ENCODE results near the gene NHS.

The NHS gene

DNA sequence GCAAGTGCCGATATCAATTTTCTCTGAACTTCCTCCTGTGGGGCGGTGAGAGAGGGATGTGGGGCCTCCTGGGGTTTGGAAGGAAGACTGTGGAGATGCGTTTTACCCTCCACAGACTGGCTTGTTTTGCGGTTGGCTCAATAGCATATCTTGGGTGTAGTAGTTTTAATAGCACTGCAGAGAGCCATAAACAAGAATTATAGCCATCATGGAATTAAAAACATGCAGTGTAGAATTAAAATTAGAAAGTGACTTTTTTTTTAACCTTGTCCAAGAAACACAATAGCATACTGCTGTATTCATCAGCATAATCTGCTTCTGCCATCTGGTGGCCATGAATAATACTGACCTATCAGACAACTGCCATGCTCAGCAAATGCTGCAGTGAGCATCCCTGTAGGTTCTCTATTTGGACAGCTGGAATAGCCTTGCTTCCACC is 315.0 kb downstream of the NHS start:
- peak; percentile 28 for DNase-seq

DNA sequence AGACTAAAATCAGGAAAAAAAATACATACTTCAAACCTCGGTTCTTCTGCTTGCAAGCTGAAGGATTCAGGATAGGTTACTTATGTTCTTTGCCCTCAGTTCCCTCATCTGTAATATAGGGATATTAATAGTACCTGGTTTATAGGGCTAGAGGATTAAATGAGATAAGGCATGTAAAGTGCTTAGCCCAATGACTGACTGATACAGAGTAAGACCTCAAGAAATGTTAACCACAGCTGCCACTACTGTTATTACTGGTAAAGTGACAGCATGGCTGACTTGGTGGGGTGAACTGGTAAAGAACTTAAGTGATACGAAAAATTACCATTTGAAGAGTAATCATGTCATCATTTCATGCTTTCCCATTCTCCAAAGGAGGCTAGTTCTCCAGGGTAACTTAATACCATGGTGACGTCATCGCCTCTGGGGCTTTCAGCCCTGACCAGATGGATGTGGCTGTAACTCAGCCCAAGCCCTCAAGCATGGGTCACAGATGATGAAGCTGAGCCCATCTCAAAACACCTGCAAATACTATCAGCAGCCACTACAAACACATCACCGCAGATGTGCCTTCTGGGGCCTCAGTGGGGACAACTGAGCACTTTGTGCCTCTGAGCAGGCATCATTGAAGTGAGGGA is 317.8 kb downstream of the NHS start:
- DNase-seq, result no peak

DNA sequence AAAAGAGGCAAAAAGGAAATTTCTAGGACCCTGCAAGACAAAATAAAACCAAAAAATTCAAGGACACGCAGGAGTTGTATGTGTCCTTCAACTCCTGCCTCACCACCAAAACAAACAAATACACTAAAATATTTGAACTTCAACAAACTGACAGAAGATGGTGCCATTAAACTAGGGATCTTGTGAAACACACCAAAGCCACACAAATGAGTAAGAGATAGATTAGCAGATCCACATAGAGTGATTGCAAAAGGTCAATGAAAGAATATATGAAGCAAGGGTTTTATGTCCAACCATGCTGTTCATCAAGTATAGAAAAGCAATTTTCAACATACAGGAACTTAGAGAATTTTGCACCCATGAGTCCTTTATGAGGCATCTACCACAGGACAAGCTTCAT is 322.2 kb downstream of the NHS start:
- no peak for DNase-seq

DNA sequence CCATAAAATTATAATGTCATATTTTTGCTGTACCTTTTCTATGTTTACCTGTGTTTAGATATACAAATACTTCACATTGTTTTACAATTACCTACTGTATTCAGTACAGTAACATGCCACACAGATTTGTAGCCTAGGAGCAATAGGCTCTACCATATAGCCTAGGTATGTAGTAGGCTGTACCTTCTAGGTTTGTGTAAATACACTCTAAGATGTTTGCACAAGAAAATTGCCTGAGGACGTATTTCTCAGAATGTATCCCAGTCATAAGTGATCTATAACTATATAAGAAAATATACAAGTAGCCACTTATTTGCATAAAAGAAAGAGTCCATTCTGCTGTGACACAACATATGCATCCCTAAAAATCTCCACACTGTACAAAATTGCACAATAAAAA is 326.0 kb downstream of the NHS start:
- no peak for DNase-seq

DNA sequence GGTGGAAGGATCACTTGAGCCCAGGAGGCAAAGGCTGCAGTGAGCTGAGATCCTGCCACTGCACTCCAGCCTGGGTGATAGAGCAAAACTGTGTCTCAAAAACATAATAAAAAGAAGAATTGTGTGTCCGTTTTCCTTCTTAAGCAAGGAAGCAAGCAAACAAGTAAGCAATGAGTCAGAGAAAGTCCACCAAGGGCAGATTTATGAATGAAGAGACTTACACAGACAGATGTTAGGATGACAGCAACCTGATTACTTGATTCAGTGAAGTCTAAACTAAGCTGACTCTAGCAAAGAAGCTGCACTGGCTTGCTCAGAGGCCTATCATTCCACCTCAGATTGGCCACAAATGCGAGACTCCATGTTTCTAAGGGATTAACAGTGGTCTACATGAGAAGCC is 328.2 kb downstream of the NHS start:
- DNase-seq, result no peak

DNA sequence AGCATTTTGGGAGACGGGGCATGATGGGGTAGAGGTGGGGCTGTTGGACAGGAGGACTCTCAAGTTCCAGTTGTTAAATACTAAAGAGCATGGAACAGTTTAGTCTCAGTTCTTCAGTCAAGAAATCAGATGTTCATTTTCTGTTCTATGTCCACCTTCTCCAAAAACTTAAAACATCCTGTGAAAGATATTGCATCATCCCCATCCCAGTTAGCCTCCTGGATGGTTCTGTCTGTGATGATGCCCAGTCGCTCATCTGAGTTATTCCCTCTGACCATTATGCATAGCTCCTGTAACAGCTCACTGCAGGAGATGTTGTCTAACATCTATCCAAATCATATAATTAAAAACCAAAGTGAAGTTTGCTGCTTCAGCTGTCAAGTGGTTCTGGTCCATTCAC is 330.2 kb downstream of the NHS start:
- DNase-seq, result no peak

DNA sequence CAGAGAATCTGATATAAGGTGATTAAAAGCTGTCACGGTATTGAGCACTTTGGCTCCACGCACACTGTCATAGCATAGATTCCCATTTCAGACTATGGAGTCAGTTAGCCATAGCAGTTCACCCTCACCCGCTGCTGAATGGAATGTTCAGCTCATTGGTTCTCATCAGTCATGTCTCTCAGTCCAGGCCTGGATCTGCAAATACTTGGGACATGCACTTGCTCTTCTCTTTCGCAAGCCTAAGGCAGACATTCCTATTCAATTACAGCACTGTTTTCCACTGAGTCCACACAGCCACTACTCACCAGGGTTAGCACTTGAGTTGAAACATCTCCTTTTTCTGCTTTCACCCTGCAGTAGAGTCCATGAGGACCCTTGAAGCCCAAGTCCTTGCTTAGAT is 331.7 kb downstream of the NHS start:
- no peak for DNase-seq

DNA sequence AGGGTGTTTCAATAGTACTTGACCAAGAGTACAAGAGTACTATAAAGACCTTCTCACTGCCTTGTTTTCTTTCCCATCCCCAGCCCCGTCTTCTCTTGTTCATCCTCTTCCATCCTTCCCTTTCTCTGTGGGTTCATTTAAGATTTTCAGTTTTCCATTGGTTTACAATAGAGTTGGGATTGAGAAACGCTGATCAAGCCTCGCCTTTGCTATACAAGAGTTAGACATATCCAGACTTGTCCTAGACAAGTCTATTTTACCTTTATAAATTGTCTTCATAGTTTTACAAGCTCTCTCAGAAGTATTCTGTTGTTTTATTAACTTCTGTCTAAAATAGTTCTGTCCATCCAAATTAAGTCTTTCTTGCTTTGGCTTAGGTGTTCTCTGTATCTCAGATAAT is 332.7 kb downstream of the NHS start:
- no peak for DNase-seq

DNA sequence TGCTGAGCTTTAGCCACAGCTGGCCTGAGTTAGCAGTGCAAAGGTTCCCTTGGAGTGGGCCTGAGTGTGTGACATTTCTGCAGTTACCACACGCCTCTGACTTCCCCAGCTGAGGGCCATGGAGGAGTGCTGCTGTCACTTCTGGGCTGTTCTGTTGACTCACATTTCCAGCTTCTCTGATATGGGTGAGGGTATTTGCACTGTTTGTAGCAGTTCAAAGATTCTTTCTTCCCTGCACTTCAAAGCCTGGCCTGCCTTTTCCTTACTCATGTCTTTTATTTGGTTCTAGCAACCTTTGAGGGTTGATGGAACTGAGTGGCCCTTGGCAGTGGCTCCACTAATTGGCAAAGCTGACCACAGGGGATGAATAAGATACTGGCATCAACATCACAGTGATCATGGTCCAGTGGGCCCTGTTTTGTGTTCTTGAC is 335.9 kb downstream of the NHS start:
- no peak for DNase-seq

DNA sequence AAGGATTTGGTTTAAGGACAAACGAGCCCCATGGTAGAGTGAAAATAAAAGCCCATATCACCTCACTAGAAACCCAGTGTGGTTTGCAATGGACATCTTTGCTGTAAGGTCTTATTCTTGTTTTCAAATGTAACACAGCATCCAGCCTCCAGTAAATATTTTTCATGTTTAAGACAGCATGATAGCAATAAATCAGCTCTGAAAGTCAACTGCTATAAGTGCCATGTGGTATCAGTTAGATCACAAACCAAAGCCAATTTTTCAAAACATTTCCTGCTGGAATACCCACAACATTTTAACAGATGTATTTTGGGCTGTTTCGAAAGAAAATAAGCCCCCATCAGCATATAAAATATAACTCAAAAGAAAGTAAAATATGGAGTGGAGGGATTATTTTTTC is 338.3 kb downstream of the NHS start:
- DNase-seq, result no peak

DNA sequence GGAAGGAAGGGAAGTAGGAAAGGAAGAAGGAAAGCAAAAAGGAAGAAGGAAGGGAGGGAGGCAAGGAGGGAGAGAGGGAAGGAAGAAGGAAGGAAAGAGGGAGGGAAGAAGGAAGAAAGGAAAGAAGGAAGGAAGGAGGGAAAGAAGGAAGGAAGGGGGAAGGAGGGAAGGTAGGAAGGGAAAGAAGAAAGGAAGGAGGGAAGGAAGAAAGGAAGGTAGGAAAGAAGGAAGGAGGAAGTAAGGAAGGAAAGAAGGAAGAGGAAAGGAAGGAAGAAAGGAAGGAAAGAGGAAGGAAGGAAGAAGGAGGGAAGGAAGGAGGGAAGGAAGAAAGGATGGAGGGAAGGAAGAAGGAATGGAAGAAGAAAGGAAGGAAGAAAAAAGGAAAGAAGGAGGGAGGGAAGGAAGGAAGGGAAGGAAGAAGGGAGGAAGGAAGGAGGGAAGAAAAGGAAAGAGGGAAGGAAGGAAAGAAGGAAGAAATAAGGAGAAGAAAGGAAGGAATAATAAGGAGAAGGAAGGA is 343.7 kb downstream of the NHS start:
- DNase-seq, result no peak

DNA sequence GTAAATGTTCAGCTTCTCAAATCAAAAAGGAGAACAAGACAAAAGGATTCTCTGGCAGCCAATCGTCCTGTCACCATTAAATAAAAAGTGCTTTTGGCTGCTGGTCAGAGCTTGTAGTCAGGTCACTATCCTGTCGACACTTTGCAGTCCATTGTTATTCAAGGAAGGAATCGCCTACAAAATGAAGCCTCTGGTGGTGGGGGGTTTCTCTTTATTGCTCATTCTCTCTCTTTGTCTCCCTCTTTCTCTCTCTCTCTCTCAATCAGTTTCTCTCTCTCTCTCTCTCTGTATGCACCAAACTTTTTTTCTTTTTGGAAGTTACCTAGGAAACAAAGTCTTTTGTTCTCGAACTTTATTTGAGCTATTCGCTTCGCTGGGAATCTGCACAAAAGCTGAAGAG is 344.7 kb downstream of the NHS start:
- no peak for DNase-seq

DNA sequence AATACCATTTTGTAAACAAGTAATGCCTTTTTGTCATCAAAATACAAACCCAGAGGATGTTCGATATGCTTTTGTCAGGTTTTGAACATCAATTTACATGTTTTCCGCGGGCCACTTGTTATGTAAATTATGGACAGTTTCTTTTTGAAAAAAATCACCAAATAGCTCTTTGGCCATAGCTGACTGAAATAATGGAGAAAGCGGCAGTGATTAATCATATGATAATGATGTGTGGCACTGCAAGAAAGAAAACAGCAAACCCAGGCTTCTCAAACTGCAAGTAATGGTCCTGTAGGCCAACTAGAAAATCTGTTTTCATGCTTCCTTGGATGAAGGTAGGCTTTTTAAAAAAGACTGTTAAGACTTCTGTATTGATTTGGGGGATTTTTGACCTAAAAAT is 346.7 kb downstream of the NHS start:
- no peak for DNase-seq

DNA sequence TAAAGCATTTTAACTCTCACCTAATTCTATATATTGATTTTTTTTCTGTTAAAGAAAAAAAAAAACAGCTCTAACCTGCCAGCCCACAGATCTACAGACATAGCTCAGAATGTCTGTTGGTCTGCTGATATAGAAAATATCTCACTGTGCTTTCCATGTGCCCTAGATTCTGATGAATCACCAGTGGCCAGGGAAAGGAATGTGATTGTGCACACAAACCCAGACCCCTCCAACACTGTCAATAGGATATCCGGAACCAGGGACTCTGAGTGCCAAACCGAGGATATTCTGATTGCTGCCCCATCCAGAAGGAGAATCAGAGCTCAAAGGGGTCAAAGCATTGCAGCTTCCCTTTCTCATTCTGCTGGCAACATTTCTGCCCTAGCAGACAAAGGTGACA is 350.2 kb downstream of the NHS start:
- DNase-seq, result no peak

DNA sequence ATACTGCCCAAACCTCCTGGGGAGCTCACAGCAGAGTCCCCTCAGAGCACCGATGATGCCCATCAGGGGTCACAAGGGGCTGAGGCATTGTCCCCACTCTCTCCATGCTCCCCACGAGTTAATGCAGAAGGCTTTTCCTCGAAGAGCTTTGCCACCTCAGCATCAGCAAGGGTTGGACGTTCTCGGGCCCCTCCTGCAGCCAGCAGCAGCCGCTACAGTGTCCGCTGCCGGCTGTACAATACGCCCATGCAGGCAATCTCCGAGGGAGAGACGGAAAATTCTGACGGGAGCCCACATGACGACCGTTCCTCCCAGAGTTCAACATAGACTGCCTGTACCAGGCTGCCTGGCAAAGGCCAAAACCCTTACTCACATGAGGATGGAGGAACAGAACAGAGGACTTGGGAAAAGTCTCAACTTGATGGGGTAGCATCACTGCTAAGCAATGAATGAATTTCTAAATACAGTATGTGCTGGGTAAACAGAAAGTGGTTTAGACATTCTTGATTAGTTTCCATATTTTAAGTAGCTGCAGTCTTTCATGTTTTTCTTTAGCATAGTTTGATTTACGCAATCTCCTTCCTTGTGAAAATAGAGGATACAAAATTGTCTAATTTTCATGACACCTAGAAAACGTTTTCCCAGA is 357.3 kb downstream of the NHS start:
- no peak for DNase-seq

DNA sequence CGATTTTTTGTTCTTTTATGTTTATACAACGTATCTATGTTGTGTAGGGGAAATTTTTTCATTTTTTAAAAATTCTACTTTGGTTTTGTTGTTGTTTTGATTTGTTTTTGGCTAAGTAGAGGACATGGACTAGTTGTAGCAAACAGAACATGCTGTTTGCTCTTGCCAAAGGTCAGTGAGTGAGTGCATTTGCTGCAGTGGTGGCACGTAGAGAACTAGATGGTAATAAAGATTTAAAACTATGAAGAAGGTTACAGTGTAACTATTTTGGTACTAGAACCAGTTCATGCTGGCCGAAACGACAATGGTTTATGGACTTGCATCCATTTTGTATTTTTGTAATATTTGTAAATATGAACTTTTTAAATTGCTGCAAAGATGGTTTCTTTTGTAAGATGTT is 360.4 kb downstream of the NHS start:
- DNase-seq, result no peak

DNA sequence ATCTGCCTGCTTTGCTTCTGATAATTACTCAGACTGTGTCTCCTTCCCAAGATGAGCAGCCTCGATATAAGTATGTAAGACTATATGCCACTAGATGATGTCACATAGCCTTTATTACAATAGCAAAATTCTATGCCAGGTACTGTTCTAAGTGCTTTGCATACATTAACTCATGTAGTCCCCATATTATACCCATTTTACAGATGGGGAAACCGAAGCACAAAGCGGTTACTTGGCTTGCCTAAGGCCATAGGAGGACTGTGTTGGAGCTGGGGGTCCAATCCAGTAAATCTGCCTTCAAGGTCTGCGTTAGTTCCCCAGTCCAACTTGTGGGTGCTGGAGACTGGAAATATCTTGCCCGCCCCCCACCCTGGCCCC is 361.5 kb downstream of the NHS start:
- DNase-seq, result no peak

DNA sequence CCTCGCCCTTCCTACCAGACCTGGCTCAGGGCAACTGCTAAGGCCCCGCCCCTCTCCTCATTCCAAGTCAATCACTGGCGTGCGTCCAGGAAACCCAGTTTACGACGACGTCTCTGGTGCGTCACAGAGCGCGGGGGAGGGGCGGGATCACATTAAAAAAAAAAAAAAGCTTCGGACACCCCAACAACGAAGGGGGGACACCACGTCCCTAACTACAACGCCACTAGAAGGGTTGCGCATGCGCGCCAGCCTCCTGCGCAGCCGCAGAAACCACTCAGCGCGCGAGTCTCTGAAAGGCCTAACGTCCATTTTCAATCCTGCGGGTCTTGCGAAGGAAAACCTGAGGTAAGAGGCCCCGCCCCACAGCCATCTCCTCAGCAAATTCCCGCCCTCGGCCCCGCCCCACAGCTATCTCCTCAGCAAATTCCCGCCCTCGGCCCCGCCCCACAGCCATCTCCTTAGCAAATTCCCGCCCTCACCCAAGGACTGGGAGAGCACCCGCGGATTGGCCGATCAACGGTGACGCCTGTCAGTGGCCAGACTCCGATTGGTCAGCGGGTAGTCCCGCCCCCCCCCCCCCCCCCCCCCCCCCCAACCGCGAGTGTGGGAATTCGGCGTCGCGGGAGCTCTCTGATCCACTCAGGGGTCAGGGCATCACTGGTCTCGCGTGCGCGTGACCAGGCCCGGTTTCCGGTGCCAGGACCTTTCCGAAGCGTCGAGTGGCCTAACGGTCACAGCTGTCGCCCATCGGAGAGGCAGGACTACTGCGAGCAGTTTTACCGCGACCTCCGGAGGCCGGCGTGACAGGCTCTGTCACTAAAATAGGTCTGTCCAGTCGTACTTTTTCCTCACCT is 362.1 kb downstream of the NHS start, which contains the start of gene SCML1:
TSS of gene SCML1 (plus strand) at position 638 of the 854 bp plus-strand sequence. CDS start 6,694 bp downstream, outside the sequence.
- DNase-seq, result peak; percentile 78

DNA sequence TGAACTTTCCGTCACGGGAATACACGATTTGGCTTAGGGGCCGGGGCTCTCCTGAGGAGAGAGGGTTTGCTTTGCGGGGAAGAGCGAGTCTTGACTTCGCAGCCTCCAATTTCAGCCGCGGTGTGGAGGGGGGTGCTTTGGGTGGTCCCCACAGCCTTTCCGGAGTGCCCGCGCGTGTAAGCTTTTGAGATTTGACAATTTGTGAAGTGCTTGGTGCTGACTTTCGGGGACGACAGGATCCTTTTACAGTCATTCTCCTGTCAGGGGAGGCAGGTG is 362.6 kb downstream of the NHS start:
- no peak for DNase-seq

DNA sequence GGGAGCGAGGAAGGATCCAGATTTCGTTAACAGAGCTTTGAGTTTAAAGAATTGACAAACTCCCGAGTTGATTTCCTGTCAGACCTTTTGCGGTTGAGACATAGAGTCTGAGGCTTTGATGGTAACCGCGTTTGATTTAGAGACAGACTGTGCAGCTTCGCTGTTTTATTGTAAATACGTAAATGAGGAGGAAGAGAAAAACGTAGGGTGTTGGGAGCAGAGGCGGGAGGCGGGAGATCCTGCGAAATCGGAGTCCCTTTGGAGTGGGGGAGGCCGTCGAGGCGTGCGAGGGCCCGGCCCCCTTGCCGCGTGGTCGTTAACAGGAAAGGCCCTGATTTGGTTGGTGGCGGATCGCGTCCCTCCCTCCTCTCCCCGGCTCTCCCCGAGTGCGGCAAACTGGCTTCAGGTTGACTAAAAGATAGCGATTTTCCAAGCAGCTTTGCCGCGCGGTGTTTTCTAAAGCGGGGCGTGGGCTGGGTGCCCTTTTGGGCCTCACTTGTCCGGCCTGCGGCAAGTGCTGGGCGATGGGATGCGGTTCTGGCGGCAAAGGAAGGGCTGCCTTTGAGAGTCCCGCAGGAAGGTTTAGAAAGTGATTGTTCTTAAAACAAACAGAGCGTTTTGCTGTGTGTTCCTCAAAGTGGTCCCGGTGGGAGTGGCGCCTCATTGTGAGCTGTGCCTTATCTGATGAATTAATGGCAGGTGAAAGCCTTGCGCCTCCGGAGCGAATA is 363.1 kb downstream of the NHS start:
- no peak for DNase-seq

DNA sequence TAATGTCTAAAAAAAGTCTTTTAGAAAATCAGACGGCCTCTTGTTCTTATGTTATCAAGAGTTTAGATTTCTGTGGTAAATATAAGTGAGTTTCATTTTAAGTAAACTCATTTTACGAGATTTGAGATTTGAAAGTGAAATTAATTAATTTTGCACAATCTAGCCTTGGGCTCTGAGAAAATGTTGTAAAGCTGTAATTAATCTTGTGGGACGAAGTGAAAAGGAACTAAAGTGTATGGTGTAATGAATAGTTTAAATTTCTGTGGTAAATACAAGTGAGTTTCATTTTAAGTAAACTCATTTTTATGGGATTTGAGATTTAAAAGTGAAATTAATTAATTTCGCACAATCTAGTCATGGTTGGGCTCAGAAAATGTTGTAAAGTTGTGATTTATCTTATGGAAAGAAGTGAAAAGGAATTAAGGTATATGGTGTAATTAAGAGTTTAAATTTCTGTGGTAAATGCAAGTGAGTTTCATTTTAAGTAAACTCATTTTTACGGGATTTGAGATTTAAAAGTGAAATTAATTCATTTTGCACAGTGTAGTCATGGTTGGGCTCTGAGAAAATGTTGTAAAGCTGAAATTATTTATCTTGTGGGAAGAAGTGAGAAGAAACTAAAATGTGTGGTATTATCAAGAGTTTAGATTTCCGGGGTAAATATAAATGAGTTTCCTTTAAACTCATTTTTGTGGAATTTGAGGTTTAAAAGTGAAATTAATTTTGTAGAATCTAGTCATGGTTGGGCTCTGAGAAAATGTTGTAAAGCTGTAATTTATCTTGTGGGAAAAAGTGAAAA is 363.9 kb downstream of the NHS start:
- DNase-seq, result no peak
